Trophoblast cell (in vitro differentiated cells and primary cell): ENCODE results near the gene DAG1.
A peak's percentile ranks its signal among the peaks of the same experiment; 100 is the strongest.

Experiments
- DNase-seq, 2 donors: peaks; one replicate each; pipeline ENCODE4 v3.0.0-alpha.2; 2016
- H2AFZ ChIP-seq: 2 replicates; pipeline ENCODE4 v1.6.1; 2013; ENCODE audit warnings: low read length, moderate library complexity, mild to moderate bottlenecking; ENCODE audit not compliant: insufficient read depth, poor library complexity
- H2AK5ac ChIP-seq: 2 replicates; pipeline ENCODE4 v1.6.1; 2013; ENCODE audit warnings: mild to moderate bottlenecking, low read length
- H2BK120ac ChIP-seq: 2 replicates; pipeline ENCODE4 v1.6.1; 2013; ENCODE audit warnings: low read length, mild to moderate bottlenecking, moderate library complexity; ENCODE audit not compliant: insufficient read depth, poor library complexity
- H2BK12ac ChIP-seq: 2 replicates; pipeline ENCODE4 v1.6.1; 2013; ENCODE audit warnings: mild to moderate bottlenecking, low read length, moderate library complexity
- H2BK5ac ChIP-seq: 2 replicates; pipeline ENCODE4 v1.6.1; 2013; ENCODE audit warnings: low read length, low read depth, moderate library complexity, mild to moderate bottlenecking; ENCODE audit not compliant: poor library complexity
- H3K14ac ChIP-seq: 2 replicates; pipeline ENCODE4 v1.6.1; 2013; ENCODE audit warnings: mild to moderate bottlenecking, low read length
- H3K18ac ChIP-seq: 2 replicates; pipeline ENCODE4 v1.6.1; 2013; ENCODE audit warnings: mild to moderate bottlenecking, low read length
- H3K23ac ChIP-seq: 2 replicates; pipeline ENCODE4 v1.6.1; 2013; ENCODE audit warnings: low read length
- H3K27ac ChIP-seq: 2 replicates; pipeline ENCODE4 v1.5.1; 2013; ENCODE audit warnings: low read depth, mild to moderate bottlenecking, inconsistent platforms, low read length, moderate library complexity
- H3K27me3 ChIP-seq: 2 replicates; pipeline ENCODE4 v1.6.1; 2013; ENCODE audit warnings: inconsistent platforms, mild to moderate bottlenecking, low read length, moderate library complexity; ENCODE audit not compliant: insufficient read depth
- H3K36me3 ChIP-seq, 2 experiments: 1 replicate in 1 of 2; 2 replicates in 1 of 2; pipeline ENCODE4 v1.6.1; 2013; ENCODE audit warnings: low read length in 2 of 2, mild to moderate bottlenecking in 2 of 2, moderate library complexity in 1 of 2; ENCODE audit not compliant: insufficient read depth in 2 of 2, control insufficient read depth in 1 of 2
- H3K4ac ChIP-seq: 2 replicates; pipeline ENCODE4 v1.6.1; 2013; ENCODE audit warnings: low read depth, mild to moderate bottlenecking, low read length, moderate library complexity
- H3K4me1 ChIP-seq, 2 experiments: 1 replicate in 1 of 2; 2 replicates in 1 of 2; pipeline ENCODE4 v1.6.1; 2013; ENCODE audit warnings: low read length in 2 of 2, mild to moderate bottlenecking in 2 of 2, moderate library complexity in 1 of 2; ENCODE audit not compliant: insufficient read depth in 2 of 2, control insufficient read depth in 1 of 2
- H3K4me2 ChIP-seq: 2 replicates; pipeline ENCODE4 v1.6.1; 2013; ENCODE audit warnings: inconsistent platforms, mild to moderate bottlenecking, low read length, moderate library complexity
- H3K4me3 ChIP-seq: 2 replicates; pipeline ENCODE4 v1.5.1; 2013; ENCODE audit warnings: mild to moderate bottlenecking, low read depth, low read length, inconsistent platforms
- H3K79me1 ChIP-seq: one replicate; pipeline ENCODE4 v1.6.1; 2013; ENCODE audit warnings: low read length
- H3K79me2 ChIP-seq: 2 replicates; pipeline ENCODE4 v1.6.1; 2013; ENCODE audit warnings: low read length, mild to moderate bottlenecking; ENCODE audit not compliant: control insufficient read depth, insufficient read depth, poor library complexity
- H3K9ac ChIP-seq: 2 replicates; pipeline ENCODE4 v1.6.1; 2013; ENCODE audit warnings: mild to moderate bottlenecking, low read length
- H3K9me3 ChIP-seq: 2 replicates; pipeline ENCODE4 v1.6.1; 2013; ENCODE audit warnings: low read depth, mild to moderate bottlenecking, control low read depth, inconsistent platforms, low read length; ENCODE audit not compliant: insufficient read depth
- H4K12ac ChIP-seq: 2 replicates; pipeline ENCODE4 v1.6.1; 2013; ENCODE audit warnings: low read depth, mild to moderate bottlenecking, low read length, moderate library complexity
- H4K8ac ChIP-seq: 2 replicates; pipeline ENCODE4 v1.6.1; 2013; ENCODE audit warnings: low read depth, mild to moderate bottlenecking, low read length, moderate library complexity
- H4K91ac ChIP-seq: one replicate; pipeline ENCODE4 v1.6.1; 2013; ENCODE audit warnings: low read depth, mild to moderate bottlenecking, low read length, moderate library complexity
- WGBS: extraction: QIAGEN DNeasy Blood & Tissue Kit; methylation state at CpG from one replicate; pipeline ENCODE4 v1.1.7; 2013; ENCODE audit warnings: missing lambda C conversion rate; ENCODE audit not compliant: insufficient read length, insufficient coverage; ENCODE audit errors: extremely low coverage; 5-methylcytosine and 5-hydroxymethylcytosine counted together

DAG1 gene

GRCh38 chr3:49534581-49535441 is 64.7 kb downstream of the DAG1 start:
- Histone ChIP-seq H2AK5ac (no peak overlapping the region), H3K23ac (no peak overlapping the region), H2BK120ac (no peak overlapping the region), H3K4ac (no peak overlapping the region), H3K27ac (no peak overlapping the region), H4K12ac (no peak overlapping the region), H3K18ac (no peak overlapping the region), H3K9me3 (peaks cover 3% of the 10 kb centered on the region), H2AFZ (no peak overlapping the region), H2BK12ac (no peak overlapping the region), H3K36me3 (peaks cover 35 to 48% of the 10 kb centered on the region in 2 experiments), H3K27me3 (no peaks in the 10 kb centered on the region), H3K14ac (no peak overlapping the region), H3K4me2 (no peak overlapping the region), H3K9ac (no peak overlapping the region), H3K4me1 (peaks cover 20% of the 10 kb centered on the region in 2 experiments), H3K4me3 (no peak overlapping the region), H4K8ac (no peak overlapping the region), H4K91ac (no peak overlapping the region), H2BK5ac (no peak overlapping the region), H3K79me1 (peaks cover 14% of the 10 kb centered on the region), H3K79me2 (no peaks in the 10 kb centered on the region)
- DNase-seq, result no peak
- WGBS, result no CpG with 5 or more reads among the region's 14 CpGs

- H2BK12ac ChIP-seq, result peak overlapping the region; percentile 77
- peaks cover 24 to 25% of the 10 kb centered on the region in 2 experiments for H3K4me1 ChIP-seq
- no CpG with 5 or more reads among the region's 7 CpGs for WGBS
- H3K27me3 ChIP-seq, result no peaks in the 10 kb centered on the region
- H2BK120ac ChIP-seq, result peak overlapping the region; percentile 52
- H3K9ac ChIP-seq, result no peak overlapping the region
- no peak overlapping the region for H3K4me3 ChIP-seq
- DNase-seq, result peak in 1 of 2 donors; percentile 19
- H2AFZ ChIP-seq, result no peak overlapping the region
- H2AK5ac ChIP-seq, result peak overlapping the region; percentile 49
- peak overlapping the region; percentile 49 for H3K18ac ChIP-seq
- peak overlapping the region; percentile 55 for H4K8ac ChIP-seq
- no peak overlapping the region for H3K23ac ChIP-seq
- H4K91ac ChIP-seq, result peak overlapping the region; percentile 34
- peak overlapping the region; percentile 32 for H3K14ac ChIP-seq
- no peaks in the 10 kb centered on the region for H3K79me2 ChIP-seq
- H2BK5ac ChIP-seq, result peak overlapping the region; percentile 5
- peak overlapping the region; percentile 9 for H4K12ac ChIP-seq
- peaks cover 3% of the 10 kb centered on the region for H3K9me3 ChIP-seq
- peaks cover 19% of the 10 kb centered on the region for H3K79me1 ChIP-seq
- peaks cover 29 to 37% of the 10 kb centered on the region in 2 experiments for H3K36me3 ChIP-seq
- peak overlapping the region; percentile 72 for H3K27ac ChIP-seq
- H3K4ac ChIP-seq, result no peak overlapping the region
- H3K4me2 ChIP-seq, result no peak overlapping the region
Measured at GRCh38 chr3:49535971-49536874, 66.2 kb downstream of the DAG1 start.

GRCh38 chr3:49536875-49537533 is 66.9 kb downstream of the DAG1 start:
- no CpG with 5 or more reads among the region's 16 CpGs for WGBS
- peak; percentile 83 to 94 for DNase-seq
- Histone ChIP-seq H3K4ac (no peak overlapping the region), H4K12ac (no peak overlapping the region), H3K14ac (no peak overlapping the region), H3K18ac (no peak overlapping the region), H2BK12ac (peak overlapping the region; percentile 77), H4K91ac (peak overlapping the region; percentile 34), H3K9me3 (peaks cover 1% of the 10 kb centered on the region), H3K27ac (peak overlapping the region; percentile 72), H2AFZ (no peak overlapping the region), H3K9ac (no peak overlapping the region), H2BK120ac (no peak overlapping the region), H3K23ac (no peak overlapping the region), H3K4me2 (no peak overlapping the region), H3K36me3 (peaks cover 21 to 29% of the 10 kb centered on the region in 2 experiments), H2BK5ac (peak overlapping the region; percentile 58), H4K8ac (peak overlapping the region; percentile 55), H3K4me1 (peaks cover 24 to 25% of the 10 kb centered on the region in 2 experiments), H3K4me3 (no peak overlapping the region), H3K27me3 (no peaks in the 10 kb centered on the region), H3K79me1 (peaks cover 19% of the 10 kb centered on the region), H3K79me2 (no peaks in the 10 kb centered on the region), H2AK5ac (no peak overlapping the region)
